ENCODE results near the gene MAGEA10.
"Not testable (repeated sequence)": the region's sequence is repeated elsewhere in the genome, so short reads cannot be mapped to it uniquely, and the experiment has no call there.

- not testable (repeated sequence) for TF ChIP-seq CTCF, POLR2A (IDR thresholded peaks at IDR 0.05)
These were observed 9.1 kb downstream of the MAGEA10 start for GRCh38 chrX:152129069-152129844.

Data from ovary (tissue), 3 donors.